ENCODE results near the gene CRIP2.

- TF ChIP-seq CTCF (IDR thresholded peaks at IDR 0.05 in 4 of 5, conservative IDR thresholded peaks at IDR 0.05 in 1 of 5), result no peak
- TF ChIP-seq POLR2A (IDR thresholded peaks at IDR 0.05), result no peak
Measured at GRCh38 chr14:105467249-105467941, 7.2 kb upstream of the CRIP2 start.

Data from gastrocnemius medialis (tissue), 4 donors.